Cardiac muscle cell (in vitro differentiated cells and primary cell): ENCODE measurements around the gene MAP2K6. TPM values are rescaled to one million over a fixed set of nuclear protein-coding genes. Genes with fewer than 3 reads are reported as not detected.

ENCODE experiments used
- DNase-seq, 2 donors: peaks; one replicate each; pipeline versions ENCODE4 v3.0.0 to v3.0.0-alpha.2; 2010 to 2017; ENCODE audit warnings: low read depth in 1 of 2, low spot score in 1 of 2
- H3K27ac ChIP-seq: fragments of 200-600 bp; sonication (generic); 2 replicates; pipeline ENCODE4 v1.5.1; 2016
- H3K27me3 ChIP-seq: fragments of 200-600 bp; sonication (generic); 2 replicates; pipeline ENCODE4 v1.6.0; 2016; ENCODE audit warnings: control low read depth
- H3K36me3 ChIP-seq: fragments of 200-600 bp; sonication (generic); 2 replicates; pipeline ENCODE4 v1.5.1; 2016; ENCODE audit warnings: control low read depth
- H3K4me1 ChIP-seq: fragments of 200-600 bp; sonication (generic); 2 replicates; pipeline ENCODE4 v1.8.1; 2017; ENCODE audit warnings: low read depth, mild to moderate bottlenecking, mixed run types
- H3K4me3 ChIP-seq: fragments of 200-600 bp; sonication (generic); 2 replicates; pipeline ENCODE4 v1.5.1; 2016; ENCODE audit warnings: mild to moderate bottlenecking
- H3K9me3 ChIP-seq: fragments of 200-600 bp; sonication (generic); 2 replicates; pipeline ENCODE4 v1.5.1; 2017; ENCODE audit warnings: low read depth, mild to moderate bottlenecking, control low read depth
- CTCF ChIP-seq: IDR thresholded peaks from 2 replicates; pipeline ENCODE4 v1.5.1; 2012; ENCODE audit warnings: low read depth, mild to moderate bottlenecking, low read length
- polyA plus RNA-seq: library from polyadenylated mRNA; unstranded; fragments of >200 nt; fragmentation: Nextera tagmentation; extraction: Ambion mirVana; gene quantifications from 2 replicates; pipeline ENCODE4 v1.2.1, GENCODE V29; 2016
- total RNA-seq: library from RNA; depleted of rRNA; stranded (reverse); fragments of >200 nt; gene quantifications from 2 replicates; pipeline ENCODE4 v1.2.3, GENCODE V29; 2016

MAP2K6 gene
- total and polyA plus RNA-seq, 2 experiments from 2014 or later: 13.1 to 13.2 TPM

DNA sequence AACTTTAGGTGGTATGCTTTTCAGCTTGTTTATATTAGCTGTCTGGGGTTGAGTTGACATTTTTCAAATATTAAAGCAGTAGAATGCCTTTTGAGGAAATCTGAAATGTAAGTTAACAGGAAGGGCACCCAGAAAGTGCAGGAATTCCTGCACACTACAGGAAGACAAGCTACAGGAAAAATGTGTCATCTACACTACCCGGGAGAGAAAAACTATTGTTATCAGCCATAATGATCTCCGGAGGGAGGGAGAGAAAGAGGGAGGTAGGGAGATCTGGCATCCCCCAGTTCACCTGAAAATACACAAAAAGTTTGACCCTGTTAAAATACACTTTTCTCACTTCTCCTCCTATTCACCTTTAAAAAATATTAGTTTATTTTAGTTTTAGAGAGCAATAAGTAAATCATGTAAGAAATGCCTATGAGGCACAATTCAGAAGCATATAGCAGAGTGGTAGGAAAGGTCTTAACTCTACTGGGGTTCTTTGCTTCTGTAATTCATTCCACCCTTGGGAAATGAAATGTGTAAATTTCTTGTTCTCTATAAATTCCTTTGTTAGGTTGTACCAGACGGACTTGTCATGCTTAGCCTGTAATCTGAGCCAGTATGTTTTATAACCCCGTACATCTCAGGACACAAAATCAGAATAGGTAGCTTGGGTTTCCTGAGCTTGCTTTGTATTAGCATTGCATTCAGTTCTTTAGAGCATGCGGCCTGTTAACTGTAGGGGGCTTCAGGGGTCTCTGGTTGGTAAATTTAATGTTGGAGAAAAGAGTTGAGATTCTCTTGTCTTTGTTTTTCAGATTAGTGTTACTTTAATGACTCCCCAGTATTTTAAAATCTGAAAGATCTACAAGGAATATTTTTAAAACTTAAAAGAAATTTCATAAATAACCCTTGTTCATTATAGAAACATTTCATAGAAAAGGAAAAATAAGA is 3.3 kb downstream of the MAP2K6 start:
- peaks cover 27% of the 10 kb centered on the region for H3K4me1 ChIP-seq
- H3K36me3 ChIP-seq: no peaks in the 10 kb centered on the region
- no peaks in the 10 kb centered on the region for H3K27me3 ChIP-seq
- peak overlapping the region; percentile 1 for H3K4me3 ChIP-seq
- no peak for TF ChIP-seq CTCF
- no peak for DNase-seq
- peak overlapping the region; percentile 9 for H3K27ac ChIP-seq
- no peaks in the 10 kb centered on the region for H3K9me3 ChIP-seq

GRCh38 chr17:69418535-69418934 is 4.0 kb downstream of the MAP2K6 start:
- no peak for TF ChIP-seq CTCF
- Histone ChIP-seq H3K36me3 (no peaks in the 10 kb centered on the region), H3K4me1 (peaks cover 27% of the 10 kb centered on the region), H3K4me3 (no peak overlapping the region), H3K27me3 (no peaks in the 10 kb centered on the region), H3K9me3 (no peaks in the 10 kb centered on the region), H3K27ac (no peak overlapping the region)
- DNase-seq: no peak

GRCh38 chr17:69423450-69423849 is 9.0 kb downstream of the MAP2K6 start:
- H3K9me3 ChIP-seq: no peaks in the 10 kb centered on the region
- H3K27ac ChIP-seq: no peak overlapping the region
- no peak for TF ChIP-seq CTCF
- peaks cover 23% of the 10 kb centered on the region for H3K4me1 ChIP-seq
- DNase-seq: no peak
- H3K27me3 ChIP-seq: no peaks in the 10 kb centered on the region
- no peak overlapping the region for H3K4me3 ChIP-seq
- H3K36me3 ChIP-seq: no peaks in the 10 kb centered on the region

- no peaks in the 10 kb centered on the region for H3K36me3 ChIP-seq
- no peak overlapping the region for H3K4me3 ChIP-seq
- H3K4me1 ChIP-seq: peaks cover 25% of the 10 kb centered on the region
- TF ChIP-seq CTCF: no peak
- H3K27ac ChIP-seq: no peak overlapping the region
- no peaks in the 10 kb centered on the region for H3K27me3 ChIP-seq
- H3K9me3 ChIP-seq: no peaks in the 10 kb centered on the region
- DNase-seq: no peak
Observed at GRCh38 chr17:69424287-69425041, 10.0 kb downstream of the MAP2K6 start.

GRCh38 chr17:69425978-69426377 is 11.5 kb downstream of the MAP2K6 start:
- H3K4me3 ChIP-seq: no peak overlapping the region
- DNase-seq: no peak
- H3K4me1 ChIP-seq: peaks cover 39% of the 10 kb centered on the region
- no peak overlapping the region for H3K27ac ChIP-seq
- TF ChIP-seq CTCF: no peak
- no peaks in the 10 kb centered on the region for H3K9me3 ChIP-seq
- no peaks in the 10 kb centered on the region for H3K27me3 ChIP-seq
- H3K36me3 ChIP-seq: no peaks in the 10 kb centered on the region
